Measurements from ENCODE around the gene ATP2A3.
"Not testable (repeated sequence)": the region's sequence is repeated elsewhere in the genome, so short reads cannot be mapped to it uniquely, and the experiment has no call there.

The ATP2A3 gene

GRCh38 chr17:3954086-3954485 is 10.2 kb downstream of the ATP2A3 start:
- no peak for DNase-seq

- no peak for DNase-seq
These were observed 10.7 kb downstream of the ATP2A3 start for GRCh38 chr17:3953542-3953941.

DNA sequence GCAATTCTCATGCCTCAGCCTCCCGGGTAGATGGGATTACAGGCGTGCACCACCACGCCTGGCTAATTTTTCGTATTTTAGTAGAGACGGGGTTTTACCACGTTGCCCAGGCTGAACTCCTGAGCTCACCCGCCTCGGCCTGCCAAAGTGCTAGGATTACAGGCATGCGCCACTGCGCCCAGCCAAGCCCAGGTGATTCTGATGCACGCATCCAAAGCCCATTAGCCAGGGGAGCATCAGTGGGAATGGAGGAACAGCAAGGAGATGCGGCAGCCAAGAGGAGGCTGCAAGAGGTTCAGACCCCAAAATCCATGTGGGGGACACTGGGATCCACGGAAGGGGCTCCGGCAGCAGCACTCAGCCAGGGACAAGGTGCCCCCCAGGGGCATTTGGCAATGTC is 12.1 kb downstream of the ATP2A3 start:
- no peak for DNase-seq

- no peak for DNase-seq
These were observed 12.8 kb downstream of the ATP2A3 start for GRCh38 chr17:3951420-3951819.

DNA sequence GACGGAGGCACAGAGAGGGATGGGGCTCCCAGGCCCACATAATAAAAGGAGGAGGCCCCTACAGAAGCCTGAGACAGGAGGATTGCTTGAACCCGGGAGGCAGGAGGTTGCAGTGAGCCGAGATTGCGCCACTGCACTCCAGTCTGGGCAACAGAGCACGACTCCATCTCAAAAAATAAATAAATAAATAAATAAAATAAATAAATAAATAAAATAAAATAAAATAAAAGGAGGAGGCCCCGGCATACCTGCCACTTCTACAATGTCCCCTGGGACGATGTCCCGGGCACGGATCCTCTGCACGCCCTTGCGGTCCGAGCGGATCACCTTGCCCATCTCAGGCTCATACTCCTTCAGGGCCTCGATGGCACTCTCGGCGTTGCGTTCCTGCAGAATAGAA is 13.2 kb downstream of the ATP2A3 start:
- DNase-seq: no peak

- no peak for DNase-seq
These were observed 13.7 kb downstream of the ATP2A3 start for GRCh38 chr17:3950584-3950983.

GRCh38 chr17:3949418-3949817 is 14.8 kb downstream of the ATP2A3 start:
- no peak for DNase-seq

DNA sequence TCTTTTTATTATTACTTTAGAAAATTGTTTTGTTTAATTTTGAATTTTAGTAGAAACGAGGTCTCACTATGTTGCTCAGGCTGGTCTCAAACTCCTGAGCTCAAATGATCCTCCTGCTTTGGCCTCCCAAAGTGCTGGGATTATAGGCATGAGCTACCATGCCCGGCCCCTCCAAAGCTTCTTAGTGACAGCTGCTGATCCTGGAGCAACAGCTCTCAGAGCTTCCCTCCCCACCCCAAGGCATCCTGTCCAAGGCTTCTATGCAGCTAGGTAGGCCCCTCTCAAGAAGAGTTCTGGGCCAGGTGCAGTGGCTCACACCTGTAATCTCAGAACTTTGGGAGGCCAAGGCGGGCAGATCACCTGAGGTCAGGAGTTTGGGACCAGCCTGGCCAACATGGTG is 15.7 kb downstream of the ATP2A3 start:
- DNase-seq: not testable (repeated sequence)

DNA sequence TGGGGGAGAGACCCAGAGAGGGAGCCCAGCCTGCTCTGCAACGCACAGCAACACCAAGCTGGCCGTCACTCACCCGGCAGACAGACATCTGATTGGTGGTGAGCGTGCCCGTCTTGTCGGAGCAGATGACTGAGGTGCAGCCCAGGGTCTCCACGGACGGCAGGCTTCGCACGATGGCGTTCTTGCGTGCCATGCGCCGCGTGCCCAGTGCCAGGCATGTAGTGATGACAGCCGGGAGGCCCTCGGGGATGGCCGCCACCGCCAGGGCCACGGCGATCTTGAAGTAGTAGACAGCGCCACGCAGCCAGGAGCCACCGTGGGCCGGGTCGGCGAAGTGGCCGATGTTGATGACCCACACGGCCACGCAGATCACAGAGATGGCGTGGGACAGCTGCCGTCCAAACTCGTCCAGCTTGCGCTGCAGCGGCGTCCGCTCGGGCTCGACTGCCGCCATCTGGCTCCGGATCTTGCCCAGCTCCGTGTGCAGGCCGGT is 16.9 kb downstream of the ATP2A3 start:
- no peak for DNase-seq

DNA sequence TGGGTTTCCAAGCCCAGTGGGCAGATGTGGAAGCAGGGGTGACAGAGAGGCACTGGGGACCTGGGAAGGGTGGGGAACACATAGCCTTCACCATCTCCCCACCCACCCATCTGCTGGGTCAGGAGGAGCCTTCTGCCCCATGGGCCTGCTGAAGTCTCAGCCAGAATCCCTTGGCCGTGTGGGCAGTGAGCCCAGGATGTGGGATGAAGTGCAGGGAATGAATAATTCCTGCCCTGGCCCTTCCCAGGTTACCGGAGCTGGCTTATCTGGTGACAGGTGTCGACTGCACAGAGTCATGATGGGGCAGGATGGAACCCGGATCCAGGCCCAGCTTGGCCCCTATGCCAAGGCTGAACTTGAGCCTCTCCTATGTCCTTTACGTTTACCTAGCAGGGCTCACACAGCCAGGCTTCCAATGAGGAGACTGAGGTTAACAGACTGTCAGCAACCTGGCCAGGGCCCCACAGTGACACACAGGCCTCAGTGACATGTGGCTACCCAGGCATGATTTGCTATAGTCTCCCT is 17.5 kb downstream of the ATP2A3 start:
- no peak for DNase-seq

GRCh38 chr17:3944485-3945388 is 19.5 kb downstream of the ATP2A3 start:
- DNase-seq: peak in 3 of 5 experiments; percentile 33 to 51 (median 42)

GRCh38 chr17:3943240-3943891 is 20.9 kb downstream of the ATP2A3 start:
- DNase-seq: no peak

DNA sequence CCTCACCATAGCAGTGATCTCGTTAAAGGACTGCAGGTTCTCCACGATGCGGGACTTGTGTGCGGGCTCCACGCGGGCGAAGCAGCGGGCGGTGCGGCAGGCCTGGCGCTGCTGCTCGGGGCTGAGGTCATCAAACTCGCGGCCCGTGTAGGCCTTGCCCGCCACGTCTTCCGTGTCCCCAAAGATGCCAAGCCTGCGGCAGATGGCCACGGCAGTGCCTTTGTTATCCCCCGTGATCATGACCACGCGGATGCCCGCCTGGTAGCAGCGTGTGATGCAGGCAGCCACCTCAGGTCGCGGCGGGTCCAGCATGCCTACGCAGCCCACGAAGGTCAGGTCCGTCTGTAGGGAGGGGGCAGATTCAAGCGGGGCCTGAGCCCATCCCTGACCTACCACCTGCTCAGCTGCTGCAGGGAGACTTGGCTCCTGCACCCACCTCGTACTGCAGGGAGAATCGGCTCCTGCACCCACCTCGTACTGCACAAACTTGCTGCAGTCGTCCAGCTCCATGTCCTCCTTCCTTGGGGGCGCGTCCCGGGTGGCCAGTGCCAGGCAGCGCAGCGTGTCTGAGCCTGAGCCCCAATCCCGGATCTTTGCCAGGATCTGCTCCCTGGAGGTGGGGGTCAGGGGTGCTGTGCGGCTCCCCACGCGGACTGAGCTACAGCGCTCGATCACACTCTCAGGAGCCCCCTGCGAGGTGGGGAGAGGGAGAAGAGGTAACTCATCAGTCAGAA is 23.1 kb downstream of the ATP2A3 start:
- no peak for DNase-seq

DNA sequence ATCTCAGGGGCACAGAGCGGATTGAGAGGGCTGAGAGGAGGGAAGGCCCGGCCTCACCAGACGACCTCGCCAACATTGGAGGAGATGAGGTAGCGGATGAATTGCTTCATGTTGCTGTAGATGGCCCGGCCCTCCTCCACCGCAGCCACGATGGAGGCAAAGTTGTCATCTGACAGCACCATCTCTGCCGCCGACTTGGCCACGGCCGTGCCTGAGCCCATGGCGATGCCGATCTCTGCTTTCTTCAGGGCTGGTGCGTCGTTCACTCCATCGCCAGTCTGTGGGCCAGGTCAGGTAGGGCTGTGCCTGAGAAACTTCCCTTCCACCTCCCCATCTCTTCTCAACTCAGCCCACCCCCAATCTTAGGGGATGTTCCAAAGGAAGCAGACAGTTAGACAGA is 26.9 kb downstream of the ATP2A3 start:
- DNase-seq: no peak

DNA sequence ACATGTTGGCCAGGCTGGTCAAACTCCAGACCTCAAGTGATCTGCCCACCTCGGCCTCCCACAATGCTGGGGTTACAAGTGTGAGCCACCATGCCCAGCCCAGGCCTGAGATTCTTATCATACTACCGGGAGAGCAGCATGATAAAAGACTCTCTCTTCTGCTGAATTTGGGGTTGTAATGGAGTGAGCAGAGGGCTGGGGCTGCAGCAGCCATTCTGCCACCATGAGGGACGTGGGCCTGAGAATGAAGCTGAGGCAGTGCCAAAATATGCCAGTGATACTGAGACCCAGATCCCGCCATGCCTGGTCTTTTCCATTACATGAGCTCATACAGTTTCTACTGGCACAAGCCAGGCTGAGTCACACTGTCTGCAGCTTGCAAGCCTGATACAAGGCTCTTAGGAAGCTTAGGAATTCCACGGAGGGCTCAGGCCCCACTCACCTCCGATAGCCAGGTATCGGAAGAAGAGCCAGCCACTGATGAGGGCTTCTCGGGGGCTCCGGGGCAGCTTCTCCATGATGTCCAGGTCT is 28.3 kb downstream of the ATP2A3 start:
- DNase-seq: no peak

DNA sequence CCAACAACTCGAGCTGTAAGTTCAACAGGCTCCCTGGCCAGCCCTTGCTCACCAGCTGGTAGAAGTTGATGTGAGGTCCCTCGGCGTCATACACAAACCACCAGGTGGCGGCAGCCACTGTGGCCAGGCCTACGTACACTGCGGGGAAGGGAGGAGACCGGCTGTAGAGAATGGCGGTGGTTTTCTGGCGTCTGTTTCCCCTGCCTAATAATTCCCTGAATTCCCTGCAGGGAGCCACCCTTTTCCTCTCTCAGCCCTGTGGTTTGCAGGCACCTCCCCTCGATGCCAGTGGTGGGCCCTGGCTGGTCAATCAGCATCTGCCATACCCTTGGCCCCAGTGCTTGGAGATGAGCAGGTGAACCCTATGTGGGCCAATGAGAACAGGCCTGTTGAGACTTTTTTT is 29.1 kb downstream of the ATP2A3 start:
- peak in 1 of 5 experiments; percentile 45 for DNase-seq

- no peak for DNase-seq
These were observed 34.5 kb downstream of the ATP2A3 start for GRCh38 chr17:3929764-3930163.

DNA sequence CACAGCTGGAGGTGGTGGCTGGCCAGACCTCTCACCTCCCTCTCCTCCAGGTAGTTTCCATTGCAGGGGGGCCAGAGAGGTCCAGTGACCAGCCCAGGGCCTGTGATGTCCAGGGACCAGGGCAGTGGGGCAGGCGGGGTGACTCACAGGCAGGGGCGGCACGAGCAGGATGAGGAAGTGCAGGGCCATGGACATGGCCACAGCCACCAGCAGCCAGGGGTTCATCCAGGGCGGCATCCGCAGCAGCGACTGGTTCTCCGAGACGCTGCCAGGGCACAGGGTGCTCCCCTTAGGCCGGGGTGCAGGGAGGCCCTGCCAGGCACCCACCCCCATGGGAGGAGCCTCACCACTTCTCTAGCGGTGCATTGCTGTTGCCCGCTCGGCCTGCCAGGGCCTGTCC is 35.1 kb downstream of the ATP2A3 start:
- DNase-seq: no peak

DNA sequence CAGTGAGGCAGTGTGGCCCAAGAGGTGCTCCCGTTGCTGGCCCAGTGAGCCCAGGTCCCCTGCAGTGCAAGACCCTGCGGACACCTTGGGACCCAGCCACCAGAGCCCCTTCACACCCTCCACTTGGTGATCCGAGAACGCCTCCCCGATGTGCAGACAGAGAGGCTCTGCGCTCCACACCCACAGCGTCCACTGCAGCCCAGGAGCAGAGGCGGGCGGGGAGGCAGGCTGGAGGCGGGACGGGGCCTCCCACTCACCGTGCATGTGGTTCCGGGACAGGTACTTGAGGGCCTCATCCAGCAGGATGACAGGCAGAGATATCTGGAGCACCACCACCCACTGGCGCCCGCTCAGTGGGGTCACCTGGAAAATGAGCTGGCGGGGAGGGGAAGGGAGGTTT is 35.8 kb downstream of the ATP2A3 start:
- no peak for DNase-seq

DNA sequence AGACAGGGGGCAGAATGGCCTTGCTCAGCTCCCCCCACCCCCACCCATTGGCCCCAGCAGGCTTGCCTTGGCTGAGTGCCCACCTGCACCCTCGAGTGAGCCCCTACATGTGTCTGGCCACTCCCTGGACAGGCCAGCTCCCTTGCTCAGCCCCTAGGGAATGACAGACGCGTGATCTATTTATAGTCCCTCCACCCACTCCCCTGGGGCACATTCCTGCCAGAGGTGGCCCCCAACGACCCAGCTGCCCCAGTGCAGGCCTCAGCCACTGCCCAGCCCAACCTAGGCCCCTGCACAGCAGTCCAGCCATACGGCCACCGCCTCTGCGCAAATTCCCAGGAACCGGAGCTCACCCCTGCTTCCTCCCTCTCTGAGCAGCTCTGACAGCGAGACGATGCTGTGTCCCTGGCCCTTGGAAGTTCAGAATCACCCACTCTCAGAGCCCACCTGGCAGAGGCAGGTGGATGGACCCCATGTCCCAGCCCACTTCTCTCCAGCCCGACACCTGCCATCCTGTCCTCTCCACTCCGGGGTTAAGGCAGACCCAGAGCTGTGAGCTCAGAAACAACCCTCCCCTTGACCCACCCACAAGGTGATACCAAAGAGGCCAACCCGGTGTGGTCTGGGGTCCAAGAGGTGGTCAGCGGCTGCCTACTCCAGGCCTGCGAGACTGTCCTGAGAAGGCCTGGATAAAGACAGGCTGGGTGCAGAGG is 36.5 kb downstream of the ATP2A3 start:
- DNase-seq: no peak

GRCh38 chr17:3926860-3927627 is 37.2 kb downstream of the ATP2A3 start:
- DNase-seq: no peak

All from T-helper 2 cell (primary cell).